Fibroblast of mammary gland (primary cell): Measurements from ENCODE around the gene MYDGF.

Experiments
- DNase-seq: peaks from one replicate; pipeline ENCODE4 v3.0.0-alpha.2; 2010; ENCODE audit warnings: low read depth
- H3K4me3 ChIP-seq: 2 replicates; pipeline ENCODE4 v1.5.1; 2011; ENCODE audit warnings: low read depth, mild to moderate bottlenecking, low read length, moderate library complexity; ENCODE audit not compliant: control insufficient read depth
- TF ChIP-seq, protein P1 (sequence below): conservative IDR thresholded peaks from 2 replicates; pipeline ENCODE4 v1.5.1; 2011; ENCODE audit warnings: low read depth, low read length, inconsistent platforms; ENCODE audit not compliant: control insufficient read depth, insufficient read depth

MYDGF gene

GRCh38 chr19:4707956-4708650 lies 38.0 kb upstream of the MYDGF start:
- DNase-seq = peak; percentile 85
- TF ChIP-seq, protein P1, sequence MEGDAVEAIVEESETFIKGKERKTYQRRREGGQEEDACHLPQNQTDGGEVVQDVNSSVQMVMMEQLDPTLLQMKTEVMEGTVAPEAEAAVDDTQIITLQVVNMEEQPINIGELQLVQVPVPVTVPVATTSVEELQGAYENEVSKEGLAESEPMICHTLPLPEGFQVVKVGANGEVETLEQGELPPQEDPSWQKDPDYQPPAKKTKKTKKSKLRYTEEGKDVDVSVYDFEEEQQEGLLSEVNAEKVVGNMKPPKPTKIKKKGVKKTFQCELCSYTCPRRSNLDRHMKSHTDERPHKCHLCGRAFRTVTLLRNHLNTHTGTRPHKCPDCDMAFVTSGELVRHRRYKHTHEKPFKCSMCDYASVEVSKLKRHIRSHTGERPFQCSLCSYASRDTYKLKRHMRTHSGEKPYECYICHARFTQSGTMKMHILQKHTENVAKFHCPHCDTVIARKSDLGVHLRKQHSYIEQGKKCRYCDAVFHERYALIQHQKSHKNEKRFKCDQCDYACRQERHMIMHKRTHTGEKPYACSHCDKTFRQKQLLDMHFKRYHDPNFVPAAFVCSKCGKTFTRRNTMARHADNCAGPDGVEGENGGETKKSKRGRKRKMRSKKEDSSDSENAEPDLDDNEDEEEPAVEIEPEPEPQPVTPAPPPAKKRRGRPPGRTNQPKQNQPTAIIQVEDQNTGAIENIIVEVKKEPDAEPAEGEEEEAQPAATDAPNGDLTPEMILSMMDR = no peak
- no peak overlapping the region for H3K4me3 ChIP-seq

DNA sequence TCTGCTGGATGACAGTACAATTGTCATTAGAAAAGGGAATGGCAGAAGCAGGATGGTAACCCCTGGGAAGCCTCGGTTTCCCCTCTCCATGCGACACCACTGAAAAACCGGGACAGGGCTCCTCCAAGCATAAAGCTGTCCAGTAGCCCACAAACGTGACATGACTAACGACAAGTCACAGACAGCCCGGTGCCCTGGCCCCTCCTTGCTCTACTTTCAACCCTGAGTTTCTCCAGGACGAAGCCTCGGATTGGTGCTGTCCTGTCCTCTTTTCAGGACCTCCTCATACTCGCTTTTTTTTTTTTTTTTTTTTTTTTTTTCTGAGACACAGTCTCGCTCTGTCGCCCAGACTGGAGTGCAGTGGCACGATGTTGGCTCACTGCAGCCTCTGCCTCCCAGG lies 37.2 kb upstream of the MYDGF start:
- no peak for DNase-seq
- TF ChIP-seq, protein P1 = no peak
- no peak overlapping the region for H3K4me3 ChIP-seq

DNA sequence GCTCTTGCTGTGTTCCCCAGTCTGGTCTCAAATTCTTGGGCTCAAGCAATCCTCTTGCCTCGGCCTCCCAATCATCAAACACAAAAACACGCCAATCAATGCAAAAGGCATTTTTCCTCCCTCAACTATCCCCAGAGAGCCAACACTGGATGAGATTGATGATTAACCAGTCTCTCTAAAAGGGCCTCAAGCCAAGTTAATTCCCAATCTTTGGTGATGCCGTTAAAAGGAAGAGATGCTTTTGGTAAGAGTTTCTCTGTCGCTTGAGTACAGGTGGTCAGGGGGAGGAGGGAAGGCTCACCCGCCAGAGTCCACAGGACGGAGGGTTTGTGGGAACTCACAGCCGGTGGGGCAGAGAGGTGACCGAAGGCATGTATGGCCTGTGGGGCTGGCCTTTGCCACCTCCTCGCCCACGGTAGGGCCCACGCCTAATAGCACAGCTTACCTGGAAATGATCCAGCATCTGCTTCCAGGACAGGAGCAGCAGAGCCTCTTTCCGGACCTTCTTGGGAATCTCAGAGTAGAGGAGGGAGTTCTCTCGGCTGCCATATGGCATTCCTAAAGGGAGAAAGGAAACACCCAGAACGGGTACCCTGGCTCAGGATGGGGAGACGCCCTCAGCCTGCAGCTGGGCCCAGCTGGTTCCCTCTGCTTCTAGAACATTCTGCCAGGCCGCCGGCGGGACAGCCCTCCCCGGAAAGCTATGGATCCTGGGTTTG lies 35.4 kb upstream of the MYDGF start:
- TF ChIP-seq, protein P1 = no peak
- no peak overlapping the region for H3K4me3 ChIP-seq
- DNase-seq = peak; percentile 30

DNA sequence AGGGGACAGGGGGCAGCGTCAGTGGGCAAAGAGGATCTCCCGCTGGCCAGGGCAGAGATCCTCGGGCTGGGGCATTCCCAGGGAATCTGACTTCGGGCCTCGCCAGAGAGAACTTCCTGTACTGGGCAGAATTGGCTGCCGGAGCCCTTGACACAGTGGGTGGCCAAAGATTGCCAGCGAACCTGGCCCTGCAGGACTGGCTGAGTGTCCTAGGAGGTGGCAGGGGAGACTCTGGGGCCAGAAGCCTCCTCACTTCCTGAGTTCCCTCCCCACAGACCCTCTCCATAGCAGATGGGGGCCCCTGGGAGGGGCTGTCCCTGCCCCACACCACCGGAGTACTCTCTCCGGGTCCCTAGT lies 34.2 kb upstream of the MYDGF start:
- no peak for DNase-seq
- TF ChIP-seq, protein P1 = no peak
- H3K4me3 ChIP-seq = no peak overlapping the region

- TF ChIP-seq, protein P1 = no peak
- DNase-seq = no peak
- H3K4me3 ChIP-seq = no peak overlapping the region
Measured at GRCh38 chr19:4703671-4704316, 33.7 kb upstream of the MYDGF start.

DNA sequence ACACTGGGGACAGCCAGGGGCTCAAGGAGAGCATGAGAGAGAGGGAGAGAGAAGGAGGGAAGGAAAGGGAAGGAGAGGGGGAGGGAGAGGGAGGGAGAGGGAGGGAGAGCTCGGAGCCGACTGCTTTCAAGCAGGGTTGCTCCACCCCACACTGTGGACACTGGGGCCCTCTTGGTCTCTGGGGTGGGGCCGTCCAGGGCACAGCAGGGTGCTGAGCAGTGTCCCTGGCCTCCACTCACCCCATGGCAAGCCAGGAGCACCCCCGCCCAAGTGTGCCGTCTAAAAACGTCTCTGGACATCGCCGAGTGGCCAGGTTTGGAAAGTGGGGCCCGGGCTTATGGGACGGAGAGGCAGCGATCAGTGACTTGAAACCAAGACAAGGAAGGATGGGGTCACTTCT lies 32.6 kb upstream of the MYDGF start:
- no peak for DNase-seq
- TF ChIP-seq, protein P1 = no peak
- H3K4me3 ChIP-seq = no peak overlapping the region
